Caco-2 (cell line): ENCODE results near the gene MEF2D. TPM values are rescaled to one million over a fixed set of nuclear protein-coding genes. Genes with fewer than 3 reads are reported as not detected.

Experiments
- BruUV-seq: library from RNA; stranded (reverse); fragments of 400-500 nt; replicated peaks from 2 replicates; lab custom pipeline; 2021; lab: Mats Ljungman, UMichigan
- CTCF ChIA-PET: fragments of 300-600 bp; sonication (Branson Sonifier 250); formaldehyde crosslinking; loops from one replicate; lab custom pipeline; 2022; ENCODE audit warnings: antibody characterized with exemption; lab: Charles Lee
- POLR2A ChIA-PET: fragments of 300-600 bp; sonication (Branson Sonifier 250); formaldehyde crosslinking; loops from one replicate; lab custom pipeline; 2022; ENCODE audit warnings: antibody characterized with exemption; lab: Charles Lee
- DNase-seq, 2 experiments: peaks; one replicate each; pipeline versions ENCODE4 v3.0.0 to v3.0.0-alpha.2; 2020 to 2022
- H3K27me3 ChIP-seq: replicated peaks from 2 replicates; pipeline ENCODE4 v1.6.0; 2011; ENCODE audit warnings: low read length; ENCODE audit not compliant: control insufficient read depth, insufficient read depth
- H3K36me3 ChIP-seq: 2 replicates; pipeline ENCODE4 v1.5.1; 2011; ENCODE audit warnings: low read length; ENCODE audit not compliant: control insufficient read depth, insufficient read depth
- H3K4me1 ChIP-seq: fragments of 250-450 bp; sonication (Bioruptor Pico); 2 replicates; pipeline ENCODE4 v1.5.1; 2020; ENCODE audit warnings: mild to moderate bottlenecking
- H3K4me3 ChIP-seq: 2 replicates; pipeline ENCODE4 v1.5.1; 2011; ENCODE audit warnings: low read depth, mild to moderate bottlenecking, control low read depth, low read length
- H3K9me3 ChIP-seq: fragments of 250-450 bp; sonication (Bioruptor Pico); 2 replicates; pipeline ENCODE4 v1.5.1; 2020; ENCODE audit warnings: mild to moderate bottlenecking, moderate library complexity
- H3K27ac Mint-ChIP-seq: one replicate; pipeline ENCODE4 v1.8.0; 2022; ENCODE audit warnings: mixed read lengths; ENCODE audit not compliant: unreplicated experiment
- H3K27me3 Mint-ChIP-seq: one replicate; pipeline ENCODE4 v1.8.0; 2022; ENCODE audit warnings: mixed read lengths; ENCODE audit not compliant: insufficient read depth, unreplicated experiment
- H3K36me3 Mint-ChIP-seq: one replicate; pipeline ENCODE4 v1.8.0; 2022; ENCODE audit warnings: mild to moderate bottlenecking, mixed read lengths; ENCODE audit not compliant: insufficient read depth, unreplicated experiment
- H3K4me1 Mint-ChIP-seq: one replicate; pipeline ENCODE4 v1.8.0; 2022; ENCODE audit warnings: low read depth, mixed read lengths; ENCODE audit not compliant: unreplicated experiment
- H3K4me3 Mint-ChIP-seq: one replicate; pipeline ENCODE4 v1.8.0; 2022; ENCODE audit warnings: mild to moderate bottlenecking, moderate library complexity, mixed read lengths; ENCODE audit not compliant: unreplicated experiment
- H3K9me3 Mint-ChIP-seq: one replicate; pipeline ENCODE4 v1.8.0; 2022; ENCODE audit warnings: mixed read lengths; ENCODE audit not compliant: unreplicated experiment
- intact Hi-C: fragments of 100-400 bp; cut with micrococcal nuclease; formaldehyde crosslinking; loops from one replicate; pipeline ENCODE4 v1.10.0; 2022; ENCODE audit not compliant: unreplicated experiment
- total RNA-seq: library from RNA; stranded (reverse); gene quantifications from 2 replicates; pipeline ENCODE4 v1.2.3, GENCODE V29; 2022
- TF ChIP-seq, protein P1 (sequence below), 2 experiments: fragments of 200-600 bp in 1 of 2; IDR thresholded peaks; 1 replicate in 1 of 2; 2 replicates in 1 of 2; pipeline versions ENCODE4 v1.5.1 to v1.8.0; 2011 to 2022; ENCODE audit warnings: antibody characterized with exemption in 1 of 2, control low read depth in 1 of 2, inconsistent platforms in 1 of 2, low read depth in 1 of 2, low read length in 1 of 2, mild to moderate bottlenecking in 1 of 2, moderate library complexity in 1 of 2; ENCODE audit not compliant: insufficient read depth in 1 of 2, severe bottlenecking in 1 of 2, unreplicated experiment in 1 of 2

Gene MEF2D
- total RNA-seq, 1 experiment from 2014 or later: 18.6 TPM

DNA sequence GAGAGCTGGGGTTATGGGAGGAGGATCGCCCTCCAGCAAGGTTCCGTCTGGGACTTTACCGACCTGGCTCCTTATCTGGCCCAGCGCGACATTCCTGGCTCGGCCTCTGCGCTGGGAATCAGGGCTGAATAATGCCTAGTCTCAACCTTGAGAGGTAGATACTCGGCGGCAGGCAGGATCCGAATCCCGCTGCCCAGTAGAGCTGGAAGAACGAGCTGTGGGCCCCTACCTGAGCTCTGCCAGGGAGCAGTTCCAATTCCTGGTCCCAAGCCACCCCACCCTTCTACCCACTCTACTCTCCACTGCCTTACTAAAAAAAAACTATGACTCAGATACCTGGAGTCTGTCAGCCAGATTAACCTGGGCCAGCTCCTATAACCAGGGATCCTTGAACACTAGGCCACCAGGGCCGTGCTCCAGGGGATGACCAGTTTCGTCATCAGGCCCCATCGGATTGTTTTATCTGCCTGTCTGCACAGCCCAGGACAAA lies 77.9 kb downstream of the MEF2D start:
- H3K27me3 ChIP-seq: no peaks in the 10 kb centered on the region; the same call in 1 of the 2 replicates
- Mint-ChIP-seq H3K27me3 (peaks cover 20% of the 10 kb centered on the region), H3K4me3 (peak overlapping the region; percentile 80), H3K4me1 (peaks cover 6% of the 10 kb centered on the region), H3K27ac (no peak overlapping the region), H3K9me3 (no peaks in the 10 kb centered on the region), H3K36me3 (peaks cover 12% of the 10 kb centered on the region)
- peak; percentile 34 to 66 for DNase-seq
- H3K4me1 ChIP-seq: peaks cover 30% of the 10 kb centered on the region
- POLR2A ChIA-PET: no interaction called here
- TF ChIP-seq, protein P1, sequence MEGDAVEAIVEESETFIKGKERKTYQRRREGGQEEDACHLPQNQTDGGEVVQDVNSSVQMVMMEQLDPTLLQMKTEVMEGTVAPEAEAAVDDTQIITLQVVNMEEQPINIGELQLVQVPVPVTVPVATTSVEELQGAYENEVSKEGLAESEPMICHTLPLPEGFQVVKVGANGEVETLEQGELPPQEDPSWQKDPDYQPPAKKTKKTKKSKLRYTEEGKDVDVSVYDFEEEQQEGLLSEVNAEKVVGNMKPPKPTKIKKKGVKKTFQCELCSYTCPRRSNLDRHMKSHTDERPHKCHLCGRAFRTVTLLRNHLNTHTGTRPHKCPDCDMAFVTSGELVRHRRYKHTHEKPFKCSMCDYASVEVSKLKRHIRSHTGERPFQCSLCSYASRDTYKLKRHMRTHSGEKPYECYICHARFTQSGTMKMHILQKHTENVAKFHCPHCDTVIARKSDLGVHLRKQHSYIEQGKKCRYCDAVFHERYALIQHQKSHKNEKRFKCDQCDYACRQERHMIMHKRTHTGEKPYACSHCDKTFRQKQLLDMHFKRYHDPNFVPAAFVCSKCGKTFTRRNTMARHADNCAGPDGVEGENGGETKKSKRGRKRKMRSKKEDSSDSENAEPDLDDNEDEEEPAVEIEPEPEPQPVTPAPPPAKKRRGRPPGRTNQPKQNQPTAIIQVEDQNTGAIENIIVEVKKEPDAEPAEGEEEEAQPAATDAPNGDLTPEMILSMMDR (IDR thresholded peaks at IDR 0.05; ENCODE audit: insufficient read depth in 1 of 2, low read depth in 1 of 2, low read length in 1 of 2, severe bottlenecking in 1 of 2, unreplicated experiment in 1 of 2): no peak
- H3K4me3 ChIP-seq: no peak overlapping the region
- no peaks in the 10 kb centered on the region for H3K9me3 ChIP-seq
- H3K36me3 ChIP-seq: no peaks in the 10 kb centered on the region
- CTCF ChIA-PET: interaction anchor here (1.6 to 1.8 kb wide), 2 partner anchors 23 to 37 kb away, joined by 6 to 17 read pairs; no protein-coding TSS in a partner anchor
- intact Hi-C loops: no loop called here
- BruUV-seq: no TSS peak

DNA sequence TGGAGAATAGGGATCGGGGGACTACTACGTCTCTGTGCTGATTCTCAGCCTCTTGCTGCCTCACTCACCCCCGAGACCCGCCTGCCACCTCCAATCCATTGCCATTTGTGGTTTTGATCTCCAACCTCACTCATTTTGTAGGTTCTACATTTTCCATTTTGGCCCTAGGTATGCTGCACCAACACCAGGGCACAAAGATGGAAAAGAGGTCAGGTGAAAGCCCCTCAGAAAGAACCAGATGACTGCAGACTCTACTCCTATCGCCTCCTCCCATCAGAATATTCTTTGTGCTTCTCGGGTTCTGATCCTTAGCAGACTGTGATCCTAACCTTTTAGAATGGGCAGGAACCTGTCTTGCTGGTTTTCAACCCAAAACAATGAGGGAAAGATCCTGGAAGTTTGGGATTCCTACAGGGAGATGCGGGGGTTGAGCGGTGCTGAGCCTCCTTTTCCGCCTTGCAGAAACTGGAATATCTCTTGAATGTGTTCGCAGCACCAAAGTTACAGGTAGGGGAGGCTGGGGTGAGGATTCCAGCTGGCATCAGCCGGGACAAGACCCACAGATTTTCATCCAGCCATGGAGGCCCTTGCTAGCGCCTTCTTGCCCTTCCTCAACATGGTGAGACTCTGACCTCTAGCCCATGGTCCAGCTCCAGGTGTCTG lies 78.5 kb downstream of the MEF2D start:
- intact Hi-C loops: loop anchor here (2.0 kb wide), 2 partner anchors 37 to 47 kb away; no protein-coding TSS in a partner anchor
- Histone ChIP-seq H3K27me3 (no peaks in the 10 kb centered on the region; the same call in 1 of the 2 replicates), H3K9me3 (no peaks in the 10 kb centered on the region), H3K36me3 (no peaks in the 10 kb centered on the region), H3K4me1 (peaks cover 36% of the 10 kb centered on the region), H3K4me3 (peak overlapping the region; percentile 47)
- Mint-ChIP-seq H3K4me1 (peaks cover 10% of the 10 kb centered on the region), H3K27ac (peak overlapping the region; percentile 76), H3K36me3 (peaks cover 12% of the 10 kb centered on the region), H3K9me3 (no peaks in the 10 kb centered on the region), H3K27me3 (peaks cover 14% of the 10 kb centered on the region), H3K4me3 (peak overlapping the region; percentile 80)
- TF ChIP-seq, protein P1 (IDR thresholded peaks at IDR 0.05; ENCODE audit: insufficient read depth in 1 of 2, low read depth in 1 of 2, low read length in 1 of 2, severe bottlenecking in 1 of 2, unreplicated experiment in 1 of 2): no peak
- no TSS peak for BruUV-seq
- CTCF ChIA-PET: interaction anchor here (0.6 to 1.8 kb wide), 5 partner anchors 24 to 43 kb away, joined by 3 to 43 read pairs (median 6); no protein-coding TSS in a partner anchor
- POLR2A ChIA-PET: interaction anchor here (0.6 to 1.1 kb wide), 5 partner anchors 18 to 79 kb away, joined by 3 to 6 read pairs (median 3); partner anchors contain the start of gene MEF2D
- no peak for DNase-seq
